GM23338 (cell line): Measurements from ENCODE around the gene SNCA. TPM values are rescaled to one million over a fixed set of nuclear protein-coding genes. Genes with fewer than 3 reads are reported as not detected.

Experiments
- ATAC-seq: fragments of 200-7000 bp; cut with Tn5 transposase; 3 replicates; pipeline ENCODE4 v1.9.1; 2020
- DNase-seq: peaks from one replicate; pipeline ENCODE4 v3.0.0-alpha.2; 2015; ENCODE audit warnings: low spot score
- H2AFZ ChIP-seq: fragments of 200-600 bp; sonication (generic); 2 replicates; pipeline ENCODE4 v1.8.0; 2016; ENCODE audit warnings: antibody characterized with exemption, mild to moderate bottlenecking, moderate library complexity
- H3F3A ChIP-seq: fragments of 200-600 bp; sonication (generic); replicated peaks from 2 replicates; pipeline ENCODE4 v1.8.0; 2017; ENCODE audit warnings: antibody characterized with exemption, mixed run types, low read depth
- H3K27ac ChIP-seq: fragments of 200-600 bp; sonication (generic); 2 replicates; pipeline ENCODE4 v1.6.1; 2016; ENCODE audit warnings: low read depth
- H3K27me3 ChIP-seq: fragments of 200-600 bp; sonication (generic); 2 replicates; pipeline ENCODE4 v1.8.0; 2016; ENCODE audit warnings: mild to moderate bottlenecking, mixed run types, moderate library complexity; ENCODE audit not compliant: insufficient read depth
- H3K36me3 ChIP-seq: fragments of 200-600 bp; sonication (generic); 2 replicates; pipeline ENCODE4 v1.8.0; 2016; ENCODE audit warnings: mild to moderate bottlenecking; ENCODE audit not compliant: insufficient read depth
- H3K4me1 ChIP-seq: fragments of 200-600 bp; sonication (generic); 2 replicates; pipeline ENCODE4 v1.8.0; 2016; ENCODE audit warnings: mild to moderate bottlenecking, moderate library complexity; ENCODE audit not compliant: insufficient read depth
- H3K4me2 ChIP-seq: fragments of 200-600 bp; sonication (generic); 2 replicates; pipeline ENCODE4 v1.7.1; 2017; ENCODE audit warnings: mixed run types
- H3K4me3 ChIP-seq: fragments of 200-600 bp; sonication (generic); 2 replicates; pipeline ENCODE4 v1.6.1; 2016; ENCODE audit warnings: mixed run types
- H3K79me2 ChIP-seq: fragments of 200-600 bp; sonication (generic); replicated peaks from 2 replicates; pipeline ENCODE4 v1.8.0; 2017; ENCODE audit warnings: mild to moderate bottlenecking; ENCODE audit not compliant: insufficient read depth
- H3K9me2 ChIP-seq: fragments of 200-600 bp; sonication (generic); 2 replicates; pipeline ENCODE4 v1.8.0; 2017; ENCODE audit not compliant: insufficient read depth
- H4K20me1 ChIP-seq: fragments of 200-600 bp; sonication (generic); replicated peaks from 2 replicates; pipeline ENCODE4 v1.8.0; 2017; ENCODE audit warnings: mild to moderate bottlenecking; ENCODE audit not compliant: insufficient read depth
- H3K27ac Mint-ChIP-seq: 2 replicates; pipeline ENCODE4 v1.8.0; 2020; ENCODE audit warnings: inconsistent platforms, mild to moderate bottlenecking, moderate library complexity, mixed read lengths
- H3K27me3 Mint-ChIP-seq: 3 replicates; pipeline ENCODE4 v1.8.0; 2022; ENCODE audit warnings: low read depth, mild to moderate bottlenecking, moderate library complexity, mixed read lengths, inconsistent platforms; ENCODE audit not compliant: insufficient read depth, poor library complexity
- H3K36me3 Mint-ChIP-seq: 3 replicates; pipeline ENCODE4 v1.8.0; 2021; ENCODE audit warnings: low read depth, mild to moderate bottlenecking, inconsistent platforms, moderate library complexity, mixed read lengths
- H3K4me1 Mint-ChIP-seq: 3 replicates; pipeline ENCODE4 v1.8.0; 2020; ENCODE audit warnings: mild to moderate bottlenecking, inconsistent platforms, mixed read lengths
- H3K4me3 Mint-ChIP-seq: 3 replicates; pipeline ENCODE4 v1.8.0; 2021; ENCODE audit warnings: moderate library complexity, mild to moderate bottlenecking, inconsistent platforms, mixed read lengths
- H3K9me3 Mint-ChIP-seq: 3 replicates; pipeline ENCODE4 v1.8.0; 2020; ENCODE audit warnings: moderate library complexity, mild to moderate bottlenecking, inconsistent platforms, mixed read lengths
- CREB1 ChIP-seq: fragments of 250-450 bp; sonication (Bioruptor Pico); IDR thresholded peaks from 2 replicates; pipeline ENCODE4 v1.5.0; 2020; ENCODE audit warnings: low read depth, mild to moderate bottlenecking, moderate library complexity
- CTCF ChIP-seq, 2 experiments: fragments of 200-600 bp in 1 of 2; sonication (generic) in 1 of 2; conservative IDR thresholded peaks; 2 replicates each; pipeline versions ENCODE4 v1.5.1 to v1.6.1; 2016 to 2017; ENCODE audit warnings: antibody characterized with exemption in 2 of 2, low read depth in 2 of 2, mild to moderate bottlenecking in 2 of 2, moderate library complexity in 1 of 2
- ETS1 ChIP-seq: IDR thresholded peaks from 2 replicates; pipeline ENCODE4 v1.6.1; 2016; ENCODE audit warnings: antibody characterized with exemption
- EZH2 ChIP-seq: fragments of 200-600 bp; sonication (generic); IDR thresholded peaks from one replicate; pipeline ENCODE4 v1.8.0; 2017; ENCODE audit warnings: antibody characterized with exemption, mild to moderate bottlenecking, low read depth; ENCODE audit not compliant: unreplicated experiment
- EZH2phosphoT487 ChIP-seq: fragments of 200-600 bp; sonication (generic); IDR thresholded peaks from one replicate; pipeline ENCODE4 v1.8.1; 2018; ENCODE audit warnings: antibody characterized with exemption; ENCODE audit not compliant: unreplicated experiment
- JUNB ChIP-seq: IDR thresholded peaks from one replicate; pipeline ENCODE4 v1.6.1; 2016; ENCODE audit warnings: antibody characterized with exemption; ENCODE audit not compliant: unreplicated experiment
- NANOG ChIP-seq: IDR thresholded peaks from 2 replicates; pipeline ENCODE4 v1.6.1; 2016; ENCODE audit warnings: antibody characterized with exemption, borderline replicate concordance
- POLR2AphosphoS5 ChIP-seq: IDR thresholded peaks from 2 replicates; pipeline ENCODE4 v1.6.1; 2016; ENCODE audit warnings: antibody characterized with exemption, low read depth
- REST ChIP-seq: IDR thresholded peaks from one replicate; pipeline ENCODE4 v1.6.1; 2018; ENCODE audit warnings: antibody characterized with exemption; ENCODE audit not compliant: unreplicated experiment
- STAT1 ChIP-seq: IDR thresholded peaks from one replicate; pipeline ENCODE4 v1.6.1; 2016; ENCODE audit warnings: antibody characterized with exemption; ENCODE audit not compliant: unreplicated experiment
- ZNF114 ChIP-seq: fragments of 250-450 bp; sonication (Bioruptor Pico); IDR thresholded peaks from 2 replicates; pipeline ENCODE4 v1.5.0; 2020; ENCODE audit warnings: mild to moderate bottlenecking, moderate library complexity
- ZNF331 ChIP-seq: fragments of 250-450 bp; sonication (Bioruptor Pico); IDR thresholded peaks from 2 replicates; pipeline ENCODE4 v1.5.0; 2020; ENCODE audit warnings: low read depth, mild to moderate bottlenecking, moderate library complexity
- ZNF462 ChIP-seq: fragments of 250-450 bp; sonication (Bioruptor Pico); IDR thresholded peaks from 2 replicates; pipeline ENCODE4 v1.5.0; 2020; ENCODE audit warnings: mild to moderate bottlenecking, moderate library complexity
- polyA plus RNA-seq: library from polyadenylated mRNA; unstranded; fragments of >200 nt; fragmentation: Nextera tagmentation; extraction: Ambion mirVana; gene quantifications from 2 replicates; pipeline ENCODE4 v1.2.1, GENCODE V29; 2016
- total RNA-seq: library from RNA; depleted of rRNA; stranded (reverse); fragments of >200 nt; shearing (Covaris generic); gene quantifications from 2 replicates; pipeline ENCODE4 v1.2.3, GENCODE V29; 2014

SNCA gene
- total and polyA plus RNA-seq, 2 experiments from 2014 or later, result 15.6 to 31.1 TPM

- no peak for TF ChIP-seq ZNF462
- no peak for TF ChIP-seq REST
Measured at GRCh38 chr4:89839558-89839957, 2.6 kb upstream of the SNCA start (continued).

GRCh38 chr4:89837993-89838390 lies 1.0 kb upstream of the SNCA start:
- ATAC-seq, result no peak
- H2AFZ ChIP-seq, result peak overlapping the region; percentile 95
- H3K27me3 ChIP-seq, result peaks cover 15% of the 10 kb centered on the region
- no peaks in the 10 kb centered on the region for H3K9me2 ChIP-seq
- peak overlapping the region; percentile 73; the same call in 1 of the 2 replicates for H3K27ac ChIP-seq
- Mint-ChIP-seq H3K27ac (no peak overlapping the region), H3K9me3 (no peaks in the 10 kb centered on the region), H3K27me3 (peaks cover 19% of the 10 kb centered on the region), H3K36me3 (no peaks in the 10 kb centered on the region), H3K4me1 (peaks cover 16% of the 10 kb centered on the region), H3K4me3 (peak overlapping the region; percentile 87)
- H3K4me2 ChIP-seq, result peak overlapping the region; percentile 84
- H3F3A ChIP-seq, result no peaks in the 10 kb centered on the region
- H3K79me2 ChIP-seq, result no peaks in the 10 kb centered on the region; the same call in 1 of the 2 replicates
- peak; percentile 47 for DNase-seq
- no peaks in the 10 kb centered on the region for H3K36me3 ChIP-seq
- H4K20me1 ChIP-seq, result 0 out of 2 replicates have a peak, but pooled peaks cover 3% of the 10 kb centered on the region
- H3K4me1 ChIP-seq, result peaks cover 17% of the 10 kb centered on the region
- peak overlapping the region; percentile 63 for H3K4me3 ChIP-seq
- TF ChIP-seq CREB1 (CRISPR knock-in tag) (no peak), ZNF114 (CRISPR knock-in tag) (no peak), NANOG (no peak), EZH2phosphoT487 (no peak), STAT1 (no peak), ZNF331 (CRISPR knock-in tag) (no peak), ETS1 (no peak), CTCF (conservative IDR thresholded peaks at IDR 0.05; ENCODE audit: low read depth in 2 of 2) (no peak), JUNB (no peak), POLR2AphosphoS5 (no peak), EZH2 (no peak)
